Mucosa of stomach (tissue), 1 donor: ENCODE measurements around the gene ZNF700.
"Not testable (repeated sequence)": the region's sequence is repeated elsewhere in the genome, so short reads cannot be mapped to it uniquely, and the experiment has no call there.

ENCODE experiments used
- H3K27me3 ChIP-seq: one replicate; pipeline ENCODE4 v1.7.0; 2013; ENCODE audit warnings: mild to moderate bottlenecking, low read length; ENCODE audit not compliant: control insufficient read depth, insufficient read depth
- H3K36me3 ChIP-seq: one replicate; pipeline ENCODE4 v1.7.0; 2013; ENCODE audit warnings: low read length; ENCODE audit not compliant: control insufficient read depth, insufficient read depth
- H3K4me1 ChIP-seq: one replicate; pipeline ENCODE4 v1.7.0; 2013; ENCODE audit warnings: mild to moderate bottlenecking, low read length; ENCODE audit not compliant: control insufficient read depth, insufficient read depth
- H3K4me3 ChIP-seq: one replicate; pipeline ENCODE4 v1.7.0; 2013; ENCODE audit warnings: low read length
- H3K9ac ChIP-seq: one replicate; pipeline ENCODE4 v1.7.0; 2013; ENCODE audit warnings: mild to moderate bottlenecking, low read length, moderate library complexity
- H3K9me3 ChIP-seq: one replicate; pipeline ENCODE4 v1.7.0; 2013; ENCODE audit warnings: mild to moderate bottlenecking, low read length, moderate library complexity; ENCODE audit not compliant: control insufficient read depth
- donor health status: Pancreatic carcinoma.

Gene ZNF700

DNA sequence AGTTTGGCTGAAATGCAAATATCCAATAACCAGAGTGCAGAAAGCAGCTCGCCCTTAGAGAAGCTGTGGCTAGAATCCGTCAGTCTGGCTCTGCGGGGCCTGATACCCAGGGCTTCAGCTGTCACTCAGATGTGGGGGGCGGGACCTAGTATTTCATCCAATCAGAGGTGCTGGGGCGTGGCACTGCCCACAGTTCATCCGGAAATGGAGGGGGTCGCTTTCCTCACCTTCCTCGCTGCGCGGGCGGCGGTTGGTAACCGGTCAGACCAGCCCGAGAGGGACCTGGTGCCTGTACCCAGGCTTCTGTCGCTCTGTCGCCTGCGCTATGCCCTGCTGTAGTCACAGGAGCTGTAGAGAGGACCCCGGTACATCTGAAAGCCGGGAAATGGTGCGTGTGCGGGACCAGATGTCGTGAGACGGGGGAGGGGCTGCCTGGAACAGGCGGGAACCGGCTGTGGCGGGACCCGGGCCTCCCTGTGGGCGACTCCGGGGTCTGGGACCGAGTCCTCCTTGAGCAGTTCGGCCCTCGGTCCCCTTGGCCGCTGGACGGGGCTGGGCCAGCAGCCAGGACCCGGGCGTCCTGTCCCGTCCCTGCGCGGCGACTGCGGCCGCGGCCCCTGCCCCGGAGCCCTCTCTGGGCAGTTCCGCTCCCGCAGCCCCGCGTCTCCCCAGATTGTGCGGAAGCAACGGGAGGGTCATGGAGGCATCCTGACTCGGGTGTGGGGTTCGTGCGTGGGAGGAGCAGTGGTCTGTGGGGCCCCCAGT is at the start of gene ZNF700:
Gene ZNF700 (plus strand): TSS at position 222 of the 765 bp plus-strand sequence. CDS start 104 bp downstream, at position 326.
- H3K27me3 ChIP-seq: no peaks in the 10 kb centered on the region
- no peaks in the 10 kb centered on the region for H3K36me3 ChIP-seq
- peaks cover 20% of the 10 kb centered on the region for H3K4me1 ChIP-seq
- H3K9me3 ChIP-seq: no peaks in the 10 kb centered on the region
- peak within 1 kb of the TSS; percentile 96 for H3K9ac ChIP-seq
- H3K4me3 ChIP-seq: peak within 1 kb of the TSS; percentile 100

GRCh38 chr19:11879687-11880266 is 45.1 kb upstream of the ZNF700 start:
- not testable (repeated sequence) for H3K4me3 ChIP-seq, H3K4me1 ChIP-seq, H3K9ac ChIP-seq, H3K9me3 ChIP-seq, H3K27me3 ChIP-seq, H3K36me3 ChIP-seq

DNA sequence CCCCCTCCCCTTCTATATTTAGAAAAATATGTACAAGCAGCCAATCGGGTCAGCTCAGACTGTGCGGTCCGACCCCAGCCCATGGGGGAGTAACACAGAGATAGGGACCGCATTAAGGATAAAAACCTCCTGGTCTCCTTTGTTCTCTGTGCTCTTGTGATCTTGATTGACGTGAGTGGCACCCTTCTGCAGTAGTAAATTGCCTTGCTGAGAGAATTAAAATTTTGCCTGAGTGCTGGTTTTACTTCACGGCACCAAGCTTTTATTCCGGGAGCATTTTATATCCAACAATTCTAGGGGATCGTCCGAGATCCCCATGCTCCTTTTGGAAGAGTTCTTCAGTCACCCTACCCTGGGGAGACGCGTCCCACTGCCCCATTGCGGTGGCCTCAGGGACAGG is 44.3 kb upstream of the ZNF700 start:
- H3K36me3 ChIP-seq: no peaks in the 10 kb centered on the region

GRCh38 chr19:11881151-11881800 is 43.6 kb upstream of the ZNF700 start:
- H3K27me3 ChIP-seq: no peaks in the 10 kb centered on the region
- peaks cover 9% of the 10 kb centered on the region for H3K4me1 ChIP-seq
- no peak overlapping the region for H3K9ac ChIP-seq
- no peaks in the 10 kb centered on the region for H3K9me3 ChIP-seq
- no peaks in the 10 kb centered on the region for H3K36me3 ChIP-seq
- no peak overlapping the region for H3K4me3 ChIP-seq

More for the DNA sequence above, 44.3 kb upstream of the ZNF700 start:
- no peaks in the 10 kb centered on the region for H3K27me3 ChIP-seq
- no peak overlapping the region for H3K9ac ChIP-seq
- H3K9me3 ChIP-seq: no peaks in the 10 kb centered on the region
- H3K4me1 ChIP-seq: peaks cover 9% of the 10 kb centered on the region
- no peak overlapping the region for H3K4me3 ChIP-seq

GRCh38 chr19:11882606-11883005 is 42.3 kb upstream of the ZNF700 start:
- H3K9me3 ChIP-seq: no peaks in the 10 kb centered on the region
- H3K36me3 ChIP-seq: no peaks in the 10 kb centered on the region
- H3K27me3 ChIP-seq: no peaks in the 10 kb centered on the region
- H3K4me3 ChIP-seq: no peak overlapping the region
- peaks cover 14% of the 10 kb centered on the region for H3K4me1 ChIP-seq
- no peak overlapping the region for H3K9ac ChIP-seq

DNA sequence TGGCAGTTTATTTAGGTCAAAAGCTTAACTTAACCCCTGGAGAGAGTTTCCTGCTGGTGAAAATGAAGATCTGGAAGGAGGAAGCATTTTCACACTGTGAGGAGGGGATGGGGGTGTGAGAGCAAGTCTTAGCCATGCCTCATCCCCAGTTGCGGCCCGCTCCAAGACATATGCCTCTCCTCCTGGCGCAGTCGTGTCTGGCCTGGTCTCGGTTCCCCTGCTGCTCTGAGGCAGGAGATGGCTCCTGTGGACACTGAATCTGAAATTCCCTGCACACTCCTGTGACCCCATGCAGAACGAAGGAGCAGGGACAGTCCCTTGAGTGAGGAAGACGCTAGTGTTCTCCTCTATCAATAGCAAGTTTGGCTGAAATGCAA is 37.7 kb upstream of the ZNF700 start:
- Histone ChIP-seq H3K9me3 (no peaks in the 10 kb centered on the region), H3K36me3 (no peaks in the 10 kb centered on the region), H3K4me3 (peak overlapping the region; percentile 62), H3K27me3 (no peaks in the 10 kb centered on the region), H3K4me1 (peaks cover 17% of the 10 kb centered on the region), H3K9ac (peak overlapping the region; percentile 83)

GRCh38 chr19:11887611-11888531 is 37.0 kb upstream of the ZNF700 start, which contains the start of gene ZNF69:
Gene ZNF69 (plus strand): TSS chr19:11887782. CDS start chr19:11887924, 142 bp downstream.
- no peaks in the 10 kb centered on the region for H3K9me3 ChIP-seq
- H3K4me3 ChIP-seq: peak within 1 kb of the TSS; percentile 62
- H3K4me1 ChIP-seq: peaks cover 17% of the 10 kb centered on the region
- no peaks in the 10 kb centered on the region for H3K36me3 ChIP-seq
- H3K27me3 ChIP-seq: no peaks in the 10 kb centered on the region
- H3K9ac ChIP-seq: peak within 1 kb of the TSS; percentile 83

DNA sequence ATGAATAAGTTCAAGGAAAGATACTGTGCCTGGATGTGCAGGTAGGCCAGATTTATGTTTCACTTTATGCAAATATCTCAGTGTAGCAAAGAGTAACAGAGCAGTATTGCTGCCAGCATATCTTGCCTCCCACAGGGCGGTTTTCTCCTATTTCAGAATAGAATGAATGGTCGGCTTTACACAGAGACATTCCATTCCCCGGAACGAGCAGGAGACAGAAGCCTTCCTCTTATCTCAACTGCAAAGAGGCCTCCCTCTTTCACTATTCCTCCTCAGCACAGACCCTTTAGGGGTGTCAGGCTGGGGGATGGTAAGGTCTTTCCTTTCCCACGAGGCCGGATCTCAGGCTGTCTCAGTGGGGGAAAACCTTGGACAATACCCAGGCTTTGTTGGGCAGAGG is 35.0 kb upstream of the ZNF700 start:
- not testable (repeated sequence) for H3K27me3 ChIP-seq, H3K36me3 ChIP-seq, H3K4me3 ChIP-seq, H3K4me1 ChIP-seq, H3K9me3 ChIP-seq
- peak overlapping the region; percentile 47 for H3K9ac ChIP-seq

DNA sequence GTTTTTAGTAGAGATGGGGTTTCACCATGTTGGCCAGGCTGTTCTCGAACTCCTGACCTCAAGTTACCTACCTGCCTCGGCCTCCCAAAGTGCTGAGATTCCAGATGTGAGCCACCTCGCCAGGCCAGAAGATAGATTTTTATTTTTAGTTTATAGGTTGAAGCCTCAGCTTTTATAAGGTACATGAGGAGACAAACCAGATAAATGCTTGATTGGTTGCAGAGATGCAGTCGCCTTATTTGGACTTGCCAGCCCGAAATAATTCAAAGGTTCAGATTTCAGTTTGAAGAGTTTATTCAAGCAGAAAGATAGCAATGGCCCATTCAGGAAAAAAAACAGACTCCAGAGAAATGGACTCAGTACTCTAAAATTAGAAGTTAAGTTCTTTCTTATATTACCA is 34.3 kb upstream of the ZNF700 start:
- H3K36me3 ChIP-seq: peaks cover 7% of the 10 kb centered on the region

GRCh38 chr19:11894851-11895250 is 30.1 kb upstream of the ZNF700 start:
- no peaks in the 10 kb centered on the region for H3K9me3 ChIP-seq
- peaks cover 3% of the 10 kb centered on the region for H3K4me1 ChIP-seq
- H3K4me3 ChIP-seq: no peak overlapping the region
- H3K9ac ChIP-seq: no peak overlapping the region
- no peaks in the 10 kb centered on the region for H3K27me3 ChIP-seq
- peaks cover 7% of the 10 kb centered on the region for H3K36me3 ChIP-seq

More for the DNA sequence above, 34.3 kb upstream of the ZNF700 start:
- peaks cover 8% of the 10 kb centered on the region for H3K4me1 ChIP-seq
- no peaks in the 10 kb centered on the region for H3K9me3 ChIP-seq
- H3K9ac ChIP-seq: no peak overlapping the region
- H3K27me3 ChIP-seq: no peaks in the 10 kb centered on the region
- H3K4me3 ChIP-seq: no peak overlapping the region

DNA sequence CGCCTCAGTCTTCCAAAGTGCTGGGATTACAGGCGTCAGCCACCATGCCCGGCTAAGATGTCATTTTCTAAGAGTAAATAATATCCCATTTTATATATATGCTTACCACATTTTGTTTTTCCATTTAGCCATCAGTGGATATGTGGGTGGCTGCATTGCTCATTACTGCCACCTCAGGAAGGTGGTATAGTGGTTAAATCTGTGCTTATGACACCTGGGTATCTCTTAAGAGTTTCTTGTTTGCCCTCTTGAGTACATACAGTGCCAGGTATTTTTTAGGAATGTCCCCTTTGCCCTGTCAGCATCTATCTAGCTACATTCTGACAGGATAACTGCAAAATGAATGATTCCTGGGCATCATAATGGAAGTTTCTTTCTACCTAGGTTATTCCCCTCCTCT is 22.7 kb upstream of the ZNF700 start:
- Histone ChIP-seq H3K4me1 (no peaks in the 10 kb centered on the region), H3K9me3 (peaks cover 29% of the 10 kb centered on the region), H3K36me3 (peaks cover 22% of the 10 kb centered on the region), H3K9ac (no peak overlapping the region), H3K4me3 (no peak overlapping the region), H3K27me3 (no peaks in the 10 kb centered on the region)
